ENCODE measurements around the gene GIMAP1.
"Not testable (repeated sequence)": the region's sequence is repeated elsewhere in the genome, so short reads cannot be mapped to it uniquely, and the experiment has no call there.

The GIMAP1 gene
- total RNA-seq, result 8.2 to 189 (median 57.1) reads per million in 3 experiments

DNA sequence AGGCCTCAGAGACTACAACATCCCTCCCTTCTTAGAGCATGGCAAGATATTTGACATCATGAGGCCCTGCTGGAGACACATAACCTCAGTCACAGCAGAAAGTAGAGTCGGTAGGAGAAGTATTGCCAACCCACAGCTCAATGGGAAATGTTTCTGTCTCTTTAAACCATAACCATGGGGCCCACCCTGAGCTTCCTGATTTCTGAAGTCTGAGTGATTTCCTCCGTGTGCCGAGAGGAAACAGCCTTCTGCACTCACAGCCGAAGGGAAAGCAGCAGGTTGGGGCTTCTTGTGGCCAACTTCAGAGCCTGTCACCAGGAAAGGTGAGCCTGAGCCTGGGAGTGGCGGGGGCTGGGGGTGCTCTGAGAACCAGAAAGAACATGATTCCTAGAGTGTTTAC lies at the start of gene GIMAP1:
Gene GIMAP1, plus strand, starts transcription at position 246 of the 400 bp plus-strand sequence. CDS start 2,435 bp downstream, outside the sequence.
- DNase-seq, result peak; percentile 81

DNA sequence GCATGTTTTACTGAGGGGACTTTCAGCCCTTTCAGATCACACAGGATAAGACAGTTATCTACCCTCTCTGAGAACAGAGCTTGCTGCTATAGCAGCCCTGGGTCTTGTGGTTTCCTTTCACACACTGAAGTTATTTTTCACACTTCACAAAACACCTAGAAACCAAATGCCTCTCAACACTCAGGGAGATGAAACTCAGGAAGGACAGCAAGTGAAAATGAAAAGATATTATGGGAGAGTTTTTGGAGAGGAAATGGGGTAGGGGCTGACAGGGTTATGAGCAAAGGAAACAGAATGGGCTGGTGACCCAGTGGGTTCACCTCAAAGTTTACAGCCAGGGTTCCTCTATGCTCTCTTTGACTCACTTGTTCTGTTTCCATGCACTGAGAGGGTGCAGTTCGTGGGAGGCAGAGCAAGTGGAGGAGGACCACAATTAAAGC lies 47.9 kb upstream of the GIMAP1 start:
- DNase-seq, result peak; percentile 83

DNA sequence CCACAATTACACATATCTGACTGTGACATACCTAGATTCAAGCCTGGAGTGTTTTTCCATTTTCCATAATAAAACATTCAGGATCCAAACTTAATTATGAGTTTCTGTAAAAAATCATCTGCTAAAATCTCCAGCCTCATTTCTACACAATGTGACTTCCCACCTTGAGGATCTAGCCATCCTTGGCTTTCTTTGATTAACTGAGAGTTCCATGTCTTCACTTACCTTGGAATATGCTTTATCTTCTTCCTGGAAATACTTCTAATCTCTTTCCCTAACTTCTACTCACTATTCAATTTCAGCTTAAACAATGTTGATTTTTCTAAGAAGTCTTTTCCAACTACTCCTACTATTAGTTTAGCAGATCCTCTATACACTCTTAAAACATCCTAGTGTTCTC lies 47.4 kb upstream of the GIMAP1 start:
- DNase-seq, result no peak

DNA sequence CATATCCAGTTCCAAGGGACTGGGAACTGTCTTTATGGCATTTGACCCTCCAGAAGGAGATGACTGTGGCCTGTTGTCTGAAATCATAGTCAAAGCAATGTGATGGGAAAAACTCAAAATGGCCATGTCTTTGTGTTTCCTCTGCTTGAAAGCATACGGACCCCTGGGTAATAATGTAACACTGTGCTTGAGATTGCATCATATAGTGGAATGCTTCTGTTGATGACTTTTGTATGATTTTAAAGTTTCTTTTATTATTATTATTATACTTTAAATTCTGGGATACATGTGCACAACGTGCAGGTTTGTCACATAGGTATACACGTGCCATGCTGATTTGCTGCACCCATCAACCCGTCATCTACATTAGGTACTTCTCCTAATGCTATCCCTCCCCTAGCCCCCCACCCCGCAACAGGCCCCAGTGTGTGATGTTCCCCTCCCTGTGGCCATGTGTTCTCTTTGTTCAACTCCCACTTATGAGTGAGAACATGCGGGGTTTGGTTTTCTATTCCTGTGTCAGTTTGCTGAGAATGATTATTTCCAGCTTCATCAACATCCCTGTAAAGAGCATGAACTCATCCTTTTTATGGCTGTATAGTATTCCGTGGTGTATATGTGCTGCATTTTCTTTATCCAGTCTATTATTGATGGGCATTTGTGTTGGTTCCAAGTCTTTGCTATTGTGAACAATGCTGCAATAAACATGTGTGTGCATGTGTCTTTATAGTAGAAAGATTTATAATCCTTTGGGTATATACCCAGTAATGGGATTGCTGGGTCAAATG lies 44.4 kb upstream of the GIMAP1 start:
- not testable (repeated sequence) for DNase-seq

DNA sequence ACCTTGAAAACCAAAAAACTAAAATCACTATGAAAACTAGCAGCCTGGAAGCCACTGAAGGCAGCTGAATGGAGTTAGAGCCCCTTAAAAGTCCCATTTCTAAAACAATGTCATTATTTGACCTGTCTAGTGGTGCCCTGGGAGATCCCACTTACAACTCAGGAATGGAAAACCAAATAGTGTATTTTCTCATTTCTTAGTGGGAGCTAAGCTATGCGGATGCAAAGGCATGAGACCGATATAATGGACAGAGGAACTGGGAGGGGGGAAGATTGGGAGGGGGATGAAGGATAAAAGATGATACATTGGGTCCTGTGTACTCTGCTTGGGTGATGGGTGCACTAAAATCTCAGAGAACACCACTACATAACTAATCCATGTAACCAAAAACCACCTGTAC lies 40.7 kb upstream of the GIMAP1 start:
- no peak for DNase-seq

DNA sequence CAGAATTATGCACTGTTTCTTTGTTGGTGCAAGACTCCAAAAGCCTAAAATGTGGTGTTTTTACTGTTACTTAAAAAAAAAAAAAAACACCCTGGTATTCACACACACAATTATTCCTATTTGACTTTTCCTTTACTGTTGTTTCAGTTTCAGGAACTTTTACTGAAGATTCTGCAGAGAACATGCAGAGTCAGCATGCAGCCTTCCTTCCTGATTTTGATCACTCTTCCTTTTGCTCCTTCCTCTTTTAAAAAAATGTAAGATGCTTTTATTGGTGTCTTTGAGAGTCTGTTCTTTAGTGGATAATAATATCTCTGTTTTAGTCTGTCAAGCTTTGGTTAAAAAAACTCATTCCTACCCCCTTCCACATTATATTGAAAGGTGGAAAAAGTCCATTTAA lies 40.1 kb upstream of the GIMAP1 start:
- not testable (repeated sequence) for DNase-seq

DNA sequence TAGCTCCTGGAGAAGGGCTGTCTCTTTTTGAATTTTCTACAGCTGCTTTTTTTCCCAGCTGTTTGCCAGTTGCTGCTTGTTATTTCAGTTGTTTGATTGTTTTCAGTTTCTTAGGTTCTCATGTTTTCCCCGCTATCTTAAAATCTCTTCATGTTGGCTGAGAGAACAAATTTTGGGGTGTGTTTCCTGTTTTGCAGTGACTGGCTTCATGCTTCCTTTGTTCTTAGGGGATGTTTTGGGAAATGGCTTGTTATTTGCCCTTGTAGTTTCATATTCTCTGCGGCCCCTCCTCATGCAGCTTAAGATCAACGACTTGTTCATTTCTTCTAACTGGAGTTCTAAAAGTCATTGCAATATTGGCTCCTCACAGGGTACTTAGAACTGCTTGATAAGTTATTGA lies 39.6 kb upstream of the GIMAP1 start:
- DNase-seq, result peak; percentile 78

DNA sequence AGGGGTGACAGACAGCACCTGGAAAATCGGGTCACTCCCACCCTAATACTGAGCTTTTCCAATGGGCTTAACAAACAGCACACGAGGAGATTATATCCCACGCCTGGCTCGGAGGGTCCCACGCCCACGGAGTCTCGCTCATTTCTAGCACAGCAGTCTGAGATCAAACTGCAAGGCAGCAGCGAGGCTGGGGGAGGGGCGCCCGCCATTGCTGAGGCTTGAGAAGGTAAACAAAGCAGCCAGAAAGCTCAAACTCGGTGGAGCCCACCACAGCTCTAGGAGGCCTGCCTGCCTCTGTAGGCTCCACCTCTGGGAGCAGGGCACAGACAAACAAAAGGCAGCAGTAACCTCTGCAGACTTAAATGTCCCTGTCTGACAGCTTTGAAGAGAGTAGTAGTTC lies 37.8 kb upstream of the GIMAP1 start:
- not testable (repeated sequence) for DNase-seq

DNA sequence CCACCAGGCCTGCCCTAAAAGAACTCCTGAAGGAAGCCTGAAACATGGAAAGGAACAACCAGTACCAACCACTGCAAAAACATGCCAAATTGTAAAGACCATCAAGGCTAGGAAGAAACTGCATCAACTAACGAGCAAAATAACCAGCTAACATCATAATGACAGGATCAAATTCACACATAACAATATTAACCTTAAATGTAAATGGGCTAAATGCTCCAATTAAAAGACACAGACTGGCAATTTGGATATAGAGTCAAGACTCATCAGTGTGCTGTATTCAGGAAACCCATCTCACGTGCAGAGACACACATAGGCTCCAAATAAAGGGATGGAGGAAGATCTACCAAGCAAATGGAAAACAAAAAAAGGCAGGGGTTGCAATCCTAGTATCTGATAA lies 36.0 kb upstream of the GIMAP1 start:
- not testable (repeated sequence) for DNase-seq

DNA sequence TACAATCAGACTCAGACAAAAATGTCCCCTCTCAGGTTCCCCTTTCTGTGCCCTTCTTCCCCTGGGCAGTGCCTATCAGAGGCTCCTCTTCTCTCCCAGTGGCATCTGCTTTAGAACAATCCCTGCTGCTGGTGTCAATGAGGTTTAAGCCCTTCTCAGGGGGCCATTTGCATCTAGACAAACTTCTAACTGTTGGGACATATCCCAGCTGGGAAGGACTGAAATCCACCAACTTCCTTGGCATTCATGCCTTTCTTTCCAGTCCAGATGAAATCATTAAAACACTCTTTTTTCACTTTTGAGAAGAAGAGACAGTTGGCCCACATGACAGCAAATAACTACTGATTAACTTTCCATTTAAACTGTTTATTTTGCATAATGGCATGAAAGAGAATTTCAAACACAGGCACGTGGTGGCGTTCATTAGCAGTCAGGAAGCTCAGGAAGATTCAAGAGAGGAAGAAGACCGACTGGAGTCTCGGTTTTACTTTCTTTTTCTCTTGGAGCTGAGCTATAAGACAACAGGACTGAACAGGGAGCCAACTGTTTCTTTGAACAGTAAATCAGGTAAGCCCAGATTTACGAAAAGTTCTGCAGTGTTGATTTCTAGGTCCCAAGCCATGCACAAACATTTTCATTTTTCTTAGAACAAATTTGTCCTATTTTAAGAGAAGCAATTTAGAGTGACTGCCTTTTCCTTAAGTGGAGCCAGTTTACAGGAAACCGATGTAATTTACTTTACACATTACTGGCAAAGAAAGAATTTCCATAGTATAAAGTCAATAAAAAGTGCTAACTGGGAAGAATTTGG lies 31.0 kb upstream of the GIMAP1 start, which contains the start of gene GIMAP2:
Gene GIMAP2, plus strand, starts transcription at position 488 of the 811 bp plus-strand sequence. CDS start 1,354 bp downstream, outside the sequence.
- peak; percentile 65 for DNase-seq

DNA sequence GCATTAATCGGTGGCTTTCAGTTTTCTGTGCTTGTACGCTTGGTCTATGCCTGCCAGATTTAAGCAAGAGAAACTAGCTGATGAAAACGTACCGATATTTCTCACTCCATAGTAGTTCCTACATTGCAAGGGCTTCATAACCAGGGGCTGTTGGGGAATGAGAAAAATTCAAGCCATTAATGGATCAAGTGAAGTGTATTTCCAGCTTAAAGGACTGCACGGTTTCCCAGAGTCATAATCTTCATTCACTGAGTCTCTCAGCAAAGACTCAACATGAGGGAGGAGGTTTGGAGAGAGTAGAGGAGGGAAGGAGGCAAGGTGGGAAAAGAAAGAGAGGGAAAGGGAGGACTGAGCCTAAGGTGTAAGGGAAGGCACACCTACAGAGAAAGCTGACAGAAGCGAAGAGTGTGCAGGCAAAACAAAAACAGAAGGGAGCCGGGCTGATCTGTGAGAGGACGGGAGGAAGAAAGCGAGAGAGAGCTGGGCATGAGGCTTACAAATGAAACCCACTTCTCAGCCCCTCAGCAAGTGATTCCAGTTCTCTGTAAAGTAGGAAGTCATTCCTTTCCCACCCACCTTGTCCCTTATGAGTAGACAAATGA lies 30.3 kb upstream of the GIMAP1 start:
- no peak for DNase-seq

DNA sequence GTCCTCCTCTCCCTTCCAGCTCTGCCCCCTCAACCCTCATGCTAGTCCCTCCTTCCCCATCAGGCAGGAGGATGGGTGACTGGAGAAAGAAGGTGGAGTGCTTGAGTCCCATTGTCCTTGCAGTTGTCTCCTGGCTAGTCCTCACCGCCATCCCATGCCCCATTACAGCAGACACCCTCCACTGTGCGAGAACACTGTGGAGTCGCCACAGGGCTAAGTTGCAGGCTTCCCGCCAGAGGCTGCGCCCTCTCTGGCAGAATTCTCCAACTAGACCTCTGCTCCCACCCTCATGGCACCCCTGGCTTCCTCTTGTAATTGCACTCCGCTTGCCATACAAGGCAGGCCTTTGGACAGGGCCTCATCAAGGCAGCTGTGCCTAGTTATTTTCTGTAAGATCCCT lies 27.8 kb upstream of the GIMAP1 start:
- no peak for DNase-seq

DNA sequence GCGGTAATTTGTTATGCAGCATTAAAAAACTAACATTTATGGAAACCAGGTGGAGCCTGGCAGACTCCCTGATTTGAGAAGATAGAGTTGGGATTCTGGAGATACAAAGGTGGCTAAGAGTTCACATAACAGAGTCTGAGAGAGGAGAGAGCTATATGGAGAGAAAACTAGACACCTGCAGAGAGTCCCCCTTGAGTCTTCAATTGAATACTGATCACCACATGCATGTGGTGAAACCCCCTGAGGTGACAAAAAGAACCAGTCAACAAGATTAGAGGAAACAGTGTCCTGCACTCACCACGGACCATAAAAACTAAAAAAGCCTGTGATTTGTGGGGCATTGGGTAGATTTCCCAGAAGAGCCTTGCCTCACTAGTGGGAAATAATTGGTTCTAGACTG lies 20.8 kb upstream of the GIMAP1 start:
- no peak for DNase-seq

DNA sequence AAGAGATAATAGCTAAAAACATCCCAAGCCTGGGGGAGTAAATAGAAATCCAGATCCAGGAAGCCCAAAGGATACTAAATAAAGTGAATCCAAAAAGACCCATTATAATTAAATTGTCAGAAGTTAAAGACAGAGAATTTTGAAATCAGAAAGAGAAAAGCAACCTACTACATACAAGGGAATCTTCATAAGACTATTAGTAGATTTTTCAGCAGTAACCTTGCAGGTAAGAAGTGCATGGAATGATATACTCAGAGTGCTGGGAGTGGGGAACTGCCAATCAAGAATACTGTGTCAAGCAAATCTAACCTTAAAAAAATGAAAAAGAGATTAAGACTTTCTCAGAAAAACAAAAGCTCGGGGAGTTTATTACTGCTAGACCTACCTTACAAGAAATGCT lies 13.2 kb upstream of the GIMAP1 start:
- no peak for DNase-seq

DNA sequence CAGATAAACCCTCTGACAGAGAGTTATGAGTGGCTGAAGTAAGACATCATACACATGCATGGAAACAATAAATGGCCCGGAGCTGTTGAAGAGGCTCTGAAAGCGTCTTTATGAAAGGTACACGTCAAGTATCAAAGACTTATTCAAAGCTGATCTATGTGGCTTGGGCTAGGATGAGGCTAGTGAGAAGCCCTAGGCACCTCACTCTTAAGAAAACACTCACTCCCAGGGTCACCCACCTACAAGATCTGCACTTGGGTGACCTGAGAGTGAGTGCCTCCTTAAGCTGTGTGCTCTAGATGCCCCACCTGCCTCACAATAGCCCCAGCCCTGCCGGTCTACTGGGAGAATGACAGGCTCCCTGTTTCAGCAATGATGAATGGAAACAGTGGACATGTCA lies 1.1 kb upstream of the GIMAP1 start:
- DNase-seq, result no peak

DNA sequence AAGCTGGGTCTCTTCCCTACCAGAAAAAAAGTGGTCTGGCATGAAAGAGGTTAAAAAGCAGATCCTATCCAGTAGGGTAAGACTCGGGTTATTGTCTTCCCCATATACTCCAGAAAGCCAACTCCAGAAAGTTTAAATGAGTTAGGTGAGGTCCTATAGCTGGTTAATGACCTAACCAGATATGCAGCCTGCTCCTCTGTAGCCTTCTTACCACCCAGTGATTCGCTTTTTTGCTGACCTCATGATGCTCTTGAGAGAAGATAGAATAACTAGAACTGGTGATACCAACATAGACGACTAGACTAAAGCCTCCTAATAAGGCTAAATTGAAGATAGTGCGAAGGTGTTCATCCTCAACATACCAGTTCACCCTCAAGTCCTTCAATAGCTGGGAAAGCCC lies 675 bp upstream of the GIMAP1 start:
- no peak for DNase-seq

DNA sequence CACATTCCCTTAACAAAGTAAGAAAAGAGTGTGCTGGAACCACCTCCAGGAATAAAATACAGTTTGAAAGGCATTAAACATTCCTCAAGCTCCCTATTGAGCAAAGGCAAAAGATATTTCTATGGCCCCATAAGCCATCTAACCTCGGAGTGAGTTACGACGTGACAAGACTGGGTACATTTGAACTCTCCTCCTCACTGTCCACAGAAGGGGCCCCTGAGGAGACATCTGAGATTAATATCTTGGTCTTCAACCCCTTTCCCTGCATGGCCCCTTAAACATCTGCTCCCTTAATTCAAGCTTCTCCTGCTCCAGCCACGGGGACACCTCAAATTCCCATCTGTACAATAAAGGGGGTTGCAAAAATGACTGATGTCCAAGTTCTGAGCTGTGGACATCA lies 526 bp downstream of the GIMAP1 start:
- DNase-seq, result no peak

DNA sequence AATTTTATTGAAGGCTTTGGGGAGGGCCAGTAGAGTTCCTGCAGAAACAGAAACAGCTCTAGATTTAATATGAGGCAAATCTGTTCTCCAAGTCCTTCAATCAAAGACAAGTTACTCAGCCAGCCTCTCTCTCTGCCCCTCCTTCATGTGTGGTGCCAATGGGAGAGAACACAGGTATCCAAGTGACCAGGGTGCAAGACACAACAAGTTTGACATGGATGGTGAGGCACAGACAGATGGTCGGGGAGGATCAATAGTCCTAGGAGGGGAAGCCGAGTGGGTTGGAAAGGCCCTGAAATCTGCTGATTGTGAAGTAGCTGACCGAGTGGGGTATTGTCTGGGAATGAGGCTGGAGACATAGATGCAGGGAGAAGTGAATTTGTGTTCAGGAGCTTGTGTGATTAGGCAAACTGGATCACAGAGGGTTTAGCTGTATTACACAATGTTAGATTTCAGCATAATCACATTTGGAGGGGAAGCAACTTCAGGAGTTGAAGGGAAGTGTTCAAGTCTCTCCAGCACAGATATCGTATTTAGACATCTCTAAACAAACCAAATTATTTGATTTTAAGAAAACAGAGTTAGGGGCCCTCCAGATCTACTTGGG lies 1.5 kb downstream of the GIMAP1 start:
- DNase-seq, result no peak

DNA sequence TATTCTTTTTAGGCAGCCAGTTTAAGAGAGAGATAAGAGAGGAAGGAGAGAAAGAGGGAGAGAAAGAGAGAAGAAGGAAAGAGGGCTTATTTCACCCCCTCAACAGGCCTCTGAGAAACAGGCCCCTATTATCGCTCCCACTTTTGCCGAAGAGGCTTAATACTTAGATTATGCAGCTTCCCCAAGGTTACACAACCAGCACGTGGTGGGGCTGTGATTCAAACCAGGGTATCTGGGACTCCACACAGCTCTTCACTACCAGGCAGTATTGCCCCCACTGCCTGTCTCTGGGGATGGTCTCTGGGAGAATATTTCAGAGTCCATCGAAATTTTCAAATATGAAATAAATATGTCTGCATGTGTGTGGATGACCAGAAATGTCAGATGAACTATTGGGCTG lies 3.0 kb downstream of the GIMAP1 start:
- no peak for DNase-seq

DNA sequence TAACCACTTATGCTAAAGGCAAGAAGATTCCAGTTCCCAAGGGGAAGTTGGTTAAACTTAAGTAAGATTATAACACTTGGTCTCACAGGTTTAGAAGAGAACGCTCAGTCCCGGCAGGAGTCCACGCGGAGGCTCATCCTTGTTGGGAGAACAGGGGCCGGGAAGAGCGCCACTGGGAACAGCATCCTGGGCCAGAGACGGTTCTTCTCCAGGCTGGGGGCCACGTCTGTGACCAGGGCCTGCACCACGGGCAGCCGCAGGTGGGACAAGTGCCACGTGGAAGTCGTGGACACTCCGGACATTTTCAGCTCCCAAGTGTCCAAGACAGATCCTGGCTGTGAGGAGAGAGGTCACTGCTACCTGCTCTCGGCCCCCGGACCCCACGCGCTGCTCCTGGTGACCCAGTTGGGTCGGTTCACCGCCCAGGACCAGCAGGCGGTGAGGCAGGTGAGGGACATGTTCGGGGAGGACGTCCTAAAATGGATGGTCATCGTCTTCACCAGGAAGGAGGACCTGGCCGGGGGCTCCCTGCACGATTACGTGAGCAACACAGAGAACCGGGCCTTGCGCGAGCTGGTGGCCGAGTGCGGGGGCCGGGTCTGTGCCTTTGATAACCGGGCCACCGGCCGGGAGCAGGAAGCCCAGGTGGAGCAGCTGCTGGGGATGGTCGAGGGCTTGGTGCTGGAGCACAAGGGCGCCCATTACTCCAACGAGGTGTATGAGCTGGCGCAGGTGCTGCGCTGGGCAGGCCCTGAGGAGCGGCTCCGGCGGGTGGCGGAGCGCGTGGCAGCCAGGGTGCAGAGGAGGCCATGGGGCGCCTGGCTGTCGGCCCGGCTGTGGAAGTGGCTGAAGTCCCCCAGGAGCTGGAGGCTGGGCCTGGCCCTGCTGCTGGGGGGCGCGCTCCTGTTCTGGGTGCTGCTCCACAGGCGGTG lies 3.8 kb downstream of the GIMAP1 start:
- DNase-seq, result no peak

DNA sequence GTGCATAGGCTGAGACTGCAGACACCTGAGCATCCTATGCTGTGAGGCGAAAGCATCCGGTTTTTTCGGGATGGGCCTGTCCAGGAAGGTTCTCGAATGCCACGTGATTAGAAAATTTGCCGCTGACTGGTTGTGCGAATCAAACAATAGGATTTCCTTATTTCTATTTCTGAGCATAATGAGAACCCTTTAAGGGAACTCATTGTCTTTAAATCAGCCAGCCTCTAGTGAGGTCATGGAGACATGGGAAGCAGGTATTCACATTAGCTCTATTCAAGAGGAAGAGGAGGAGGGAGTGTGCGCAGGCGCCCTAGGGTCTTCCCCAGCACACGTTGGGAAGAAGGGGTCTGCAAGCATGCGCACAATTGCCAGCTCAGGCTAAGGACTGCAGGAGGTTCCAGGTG lies 5.6 kb downstream of the GIMAP1 start:
- no peak for DNase-seq

DNA sequence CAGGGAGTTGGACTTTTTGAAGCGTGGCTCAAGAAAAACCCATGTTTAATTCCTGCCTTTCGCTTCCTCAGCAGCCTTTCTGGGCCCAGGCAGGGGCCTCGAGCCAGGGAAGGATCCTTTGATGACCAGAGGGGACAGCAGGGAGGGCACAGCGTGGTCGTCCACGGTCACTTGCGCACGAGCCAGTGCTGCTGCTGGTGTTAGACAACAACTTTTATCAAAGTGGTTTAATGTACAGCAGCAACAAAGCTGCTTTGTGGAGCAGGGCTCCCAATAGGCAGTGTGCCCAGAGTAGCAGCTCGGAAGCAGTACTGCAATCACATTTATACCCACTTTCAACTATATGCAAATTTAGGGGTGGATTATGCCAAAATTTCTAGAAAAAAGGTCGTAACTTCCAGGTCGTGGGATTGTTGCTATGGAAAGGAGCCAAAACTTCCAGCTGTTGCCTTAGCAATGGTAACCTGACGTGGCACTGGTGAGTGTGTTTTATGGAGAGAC lies 6.1 kb downstream of the GIMAP1 start:
- no peak for DNase-seq
